GM19023 (cell line): Measurements from ENCODE around the gene ITGA3.
A peak's percentile ranks its signal among the peaks of the same experiment; 100 is the strongest.

Experiments
- ATAC-seq: cut with Tn5 transposase; IDR thresholded peaks from one replicate; pipeline ENCODE4 v1.9.1; 2021; ENCODE audit warnings: mild to moderate bottlenecking, moderate library complexity; ENCODE audit not compliant: unreplicated experiment

The ITGA3 gene

GRCh38 chr17:50066995-50067394, 11.1 kb downstream of the ITGA3 start:
- no peak for ATAC-seq

- no peak for ATAC-seq
These were observed 12.1 kb downstream of the ITGA3 start for GRCh38 chr17:50067996-50068395.

- no peak for ATAC-seq
These were observed 15.2 kb downstream of the ITGA3 start for GRCh38 chr17:50070908-50071680.

- ATAC-seq: no peak
These were observed 15.8 kb downstream of the ITGA3 start for GRCh38 chr17:50071692-50072091.

GRCh38 chr17:50072130-50072529, 16.2 kb downstream of the ITGA3 start:
- no peak for ATAC-seq

- ATAC-seq: no peak
These were observed 17.0 kb downstream of the ITGA3 start for GRCh38 chr17:50072925-50073324.

GRCh38 chr17:50074227-50074626, 18.3 kb downstream of the ITGA3 start:
- no peak for ATAC-seq

- no peak for ATAC-seq
These were observed 19.6 kb downstream of the ITGA3 start for GRCh38 chr17:50075446-50076032.

- ATAC-seq: no peak
These were observed 20.3 kb downstream of the ITGA3 start for GRCh38 chr17:50076221-50076590.

- ATAC-seq: no peak
These were observed 20.8 kb downstream of the ITGA3 start for GRCh38 chr17:50076591-50077235.

GRCh38 chr17:50078430-50078829, 22.5 kb downstream of the ITGA3 start:
- ATAC-seq: no peak

- ATAC-seq: no peak
These were observed 23.6 kb downstream of the ITGA3 start for GRCh38 chr17:50079334-50080095.

- no peak for ATAC-seq
These were observed 24.2 kb downstream of the ITGA3 start for GRCh38 chr17:50080096-50080480.

GRCh38 chr17:50080827-50081226, 24.9 kb downstream of the ITGA3 start:
- no peak for ATAC-seq

GRCh38 chr17:50081757-50082156, 25.8 kb downstream of the ITGA3 start:
- ATAC-seq: no peak

GRCh38 chr17:50087246-50087911, 31.5 kb downstream of the ITGA3 start:
- ATAC-seq: peak; percentile 80

- no peak for ATAC-seq
These were observed 32.0 kb downstream of the ITGA3 start for GRCh38 chr17:50087912-50088405.

- ATAC-seq: no peak
These were observed 33.3 kb downstream of the ITGA3 start for GRCh38 chr17:50088952-50089825.

GRCh38 chr17:50090071-50090470, 34.2 kb downstream of the ITGA3 start:
- no peak for ATAC-seq
